Measurements from ENCODE around the gene CENPE.

Gene CENPE

GRCh38 chr4:103126126-103126525 is 72.0 kb downstream of the CENPE start:
- H3K4me3 ChIP-seq (ENCODE audit: low read depth, low read length), result no peak overlapping the region
- no peak for DNase-seq (ENCODE audit: low read depth)
- TF ChIP-seq CTCF (IDR thresholded peaks at IDR 0.05; ENCODE audit: control insufficient read depth, extremely low read depth, insufficient read depth), result no peak

- no peak for DNase-seq (ENCODE audit: low read depth)
- H3K4me3 ChIP-seq (ENCODE audit: low read depth, low read length), result no peak overlapping the region
- TF ChIP-seq CTCF (IDR thresholded peaks at IDR 0.05; ENCODE audit: control insufficient read depth, extremely low read depth, insufficient read depth), result no peak
Measured at GRCh38 chr4:103123114-103123513, 75.0 kb downstream of the CENPE start.

GRCh38 chr4:103118166-103118565 is 80.0 kb downstream of the CENPE start:
- DNase-seq (ENCODE audit: low read depth), result no peak
- TF ChIP-seq CTCF (IDR thresholded peaks at IDR 0.05; ENCODE audit: control insufficient read depth, extremely low read depth, insufficient read depth), result no peak
- H3K4me3 ChIP-seq (ENCODE audit: low read depth, low read length), result no peak overlapping the region

GRCh38 chr4:103111598-103111997 is 86.5 kb downstream of the CENPE start:
- TF ChIP-seq CTCF (IDR thresholded peaks at IDR 0.05; ENCODE audit: control insufficient read depth, extremely low read depth, insufficient read depth), result no peak
- DNase-seq (ENCODE audit: low read depth), result no peak
- no peak overlapping the region for H3K4me3 ChIP-seq (ENCODE audit: low read depth, low read length)

GRCh38 chr4:103108542-103108941 is 89.6 kb downstream of the CENPE start:
- H3K4me3 ChIP-seq (ENCODE audit: low read depth, low read length), result no peak overlapping the region
- DNase-seq (ENCODE audit: low read depth), result no peak
- no peak for TF ChIP-seq CTCF (IDR thresholded peaks at IDR 0.05; ENCODE audit: control insufficient read depth, extremely low read depth, insufficient read depth)

- no peak overlapping the region for H3K4me3 ChIP-seq (ENCODE audit: low read depth, low read length)
- TF ChIP-seq CTCF (IDR thresholded peaks at IDR 0.05; ENCODE audit: control insufficient read depth, extremely low read depth, insufficient read depth), result no peak
- DNase-seq (ENCODE audit: low read depth), result peak; percentile 11
Measured at GRCh38 chr4:103105558-103106356, 92.4 kb downstream of the CENPE start.

- no peak for DNase-seq (ENCODE audit: low read depth)
- H3K4me3 ChIP-seq (ENCODE audit: low read depth, low read length), result no peak overlapping the region
- no peak for TF ChIP-seq CTCF (IDR thresholded peaks at IDR 0.05; ENCODE audit: control insufficient read depth, extremely low read depth, insufficient read depth)
Measured at GRCh38 chr4:103104886-103105285, 93.3 kb downstream of the CENPE start.
